UCSD-AML1 (cell line): Measurements from ENCODE around the gene CACNG8.
"Not testable (repeated sequence)": the region's sequence is repeated elsewhere in the genome, so short reads cannot be mapped to it uniquely, and the experiment has no call there.

Experiments used
- DNase-seq: peaks from one replicate; lab custom pipeline; 2025; ENCODE audit not compliant: unreplicated experiment; lab: John Stamatoyannopoulos, UW

CACNG8 gene

DNA sequence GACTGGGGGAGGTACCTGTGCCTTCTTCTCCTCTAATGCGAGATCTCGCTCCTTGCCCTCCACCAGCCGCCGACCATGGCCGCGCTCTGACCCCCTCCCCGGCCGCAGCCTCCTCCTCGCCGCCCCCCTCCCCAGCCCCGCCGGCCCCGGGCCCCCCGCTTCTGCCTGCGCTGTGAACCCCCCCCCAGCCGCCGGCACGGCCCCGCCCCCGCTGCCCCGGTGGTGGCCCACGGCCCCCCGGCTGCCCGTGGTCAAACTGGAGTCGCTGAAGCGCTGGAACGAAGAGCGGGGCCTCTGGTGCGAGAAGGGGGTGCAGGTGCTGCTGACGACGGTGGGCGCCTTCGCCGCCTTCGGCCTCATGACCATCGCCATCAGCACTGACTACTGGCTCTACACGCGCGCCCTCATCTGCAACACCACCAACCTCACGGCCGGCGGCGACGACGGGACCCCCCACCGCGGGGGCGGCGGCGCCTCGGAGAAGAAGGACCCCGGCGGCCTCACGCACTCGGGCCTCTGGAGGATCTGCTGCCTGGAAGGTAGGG, at the start of gene CACNG8:
Gene CACNG8 (plus strand): TSS at position 51 of the 545 bp plus-strand sequence.
- no peak for DNase-seq

DNA sequence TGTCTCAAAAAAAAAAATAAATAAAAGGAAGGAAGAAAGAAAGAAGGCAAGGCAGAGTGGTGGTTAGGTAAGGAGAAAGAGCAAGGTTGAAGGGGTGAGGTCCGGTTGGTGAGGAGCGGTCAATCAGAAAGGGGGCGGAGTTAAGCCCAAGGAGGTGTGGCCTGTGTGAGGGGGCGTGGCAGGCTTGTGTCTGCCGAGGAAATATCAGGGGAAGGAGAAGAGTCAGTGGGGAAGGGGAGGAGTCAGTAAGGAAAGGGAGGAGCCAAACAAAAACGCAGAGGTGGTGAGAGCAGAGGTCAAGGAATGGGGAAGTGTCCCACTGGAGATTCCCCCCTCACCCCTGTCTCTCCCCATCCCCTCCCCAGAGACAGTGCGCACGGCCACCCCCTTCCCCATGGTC, 47.7 kb upstream of the CACNG8 start:
- no peak for DNase-seq

DNA sequence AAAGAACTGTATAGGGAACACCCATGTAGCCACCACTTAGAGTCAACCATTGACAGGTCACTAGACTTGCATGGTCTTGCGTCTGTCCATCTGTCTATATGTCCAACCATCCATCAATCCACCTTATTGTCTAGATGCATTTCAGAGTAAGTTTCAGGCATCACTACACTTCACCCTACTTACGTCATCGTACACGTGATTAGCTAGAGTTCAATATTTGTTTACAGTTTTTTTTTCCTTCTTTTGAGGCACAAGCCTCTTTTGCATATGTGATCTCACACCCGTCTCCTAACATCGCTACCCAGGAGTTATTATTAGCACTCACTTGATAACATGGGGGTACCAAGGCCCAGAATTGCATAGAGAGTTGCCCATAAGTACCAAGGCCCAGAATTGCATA, 46.7 kb upstream of the CACNG8 start:
- no peak for DNase-seq

DNA sequence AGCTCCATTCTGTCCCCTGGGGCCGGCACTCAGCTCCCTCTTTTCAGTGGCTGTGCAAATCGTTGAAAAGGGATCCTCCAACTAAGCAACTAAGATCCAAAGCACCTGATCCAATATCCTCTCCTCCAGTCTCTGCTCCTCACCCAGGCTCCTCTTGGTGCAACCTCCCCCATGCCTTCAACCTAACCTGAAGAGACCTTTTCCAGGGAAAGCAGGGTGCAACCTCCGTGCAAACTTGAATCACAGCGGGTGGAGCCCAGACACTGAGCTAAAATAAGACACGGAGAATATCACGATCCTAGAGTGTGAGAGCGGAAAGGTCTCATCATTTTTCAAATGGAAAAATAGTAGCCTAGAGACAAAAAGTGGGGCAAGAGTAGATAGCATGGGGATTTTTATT, 45.4 kb upstream of the CACNG8 start:
- no peak for DNase-seq

DNA sequence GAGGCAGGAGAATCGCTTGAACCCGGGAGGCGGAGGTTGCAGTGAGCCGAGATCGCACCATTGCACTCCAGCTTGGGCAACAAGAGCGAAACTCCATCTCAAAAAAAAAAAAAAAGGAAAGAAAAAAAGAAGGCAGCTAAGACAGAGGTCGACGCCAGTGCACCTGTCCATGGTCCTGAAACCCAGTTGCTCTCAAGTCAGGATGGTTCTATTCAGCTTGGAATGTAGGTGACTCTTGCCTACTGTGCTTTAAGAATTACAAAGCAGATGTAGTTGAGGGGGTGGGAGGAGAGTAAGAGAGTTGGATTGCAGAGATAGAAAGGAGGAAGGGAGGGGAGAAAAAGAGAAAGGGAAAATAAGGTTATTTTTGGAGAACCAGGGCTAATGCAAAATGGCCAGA, 35.0 kb upstream of the CACNG8 start:
- DNase-seq = peak; percentile 38

DNA sequence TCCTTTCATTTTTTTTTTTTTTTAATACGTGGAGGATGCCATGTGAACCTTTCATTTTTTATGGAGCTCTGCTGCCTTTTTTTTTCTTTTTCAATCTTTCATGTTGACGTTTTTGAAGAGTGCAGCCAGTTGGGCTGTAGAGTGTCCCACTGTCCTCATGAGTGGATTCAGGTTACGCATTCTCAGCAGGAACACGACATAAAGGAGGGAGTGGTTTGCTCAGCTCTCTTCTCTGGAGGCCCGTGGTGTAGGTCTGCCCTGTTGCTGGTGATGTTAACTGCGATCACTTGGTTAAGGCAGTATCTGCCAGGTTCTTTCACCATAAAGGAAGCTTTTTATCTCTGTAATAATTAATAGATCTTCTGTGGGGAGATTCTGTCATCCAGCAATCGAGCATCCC, 26.7 kb upstream of the CACNG8 start:
- no peak for DNase-seq

DNA sequence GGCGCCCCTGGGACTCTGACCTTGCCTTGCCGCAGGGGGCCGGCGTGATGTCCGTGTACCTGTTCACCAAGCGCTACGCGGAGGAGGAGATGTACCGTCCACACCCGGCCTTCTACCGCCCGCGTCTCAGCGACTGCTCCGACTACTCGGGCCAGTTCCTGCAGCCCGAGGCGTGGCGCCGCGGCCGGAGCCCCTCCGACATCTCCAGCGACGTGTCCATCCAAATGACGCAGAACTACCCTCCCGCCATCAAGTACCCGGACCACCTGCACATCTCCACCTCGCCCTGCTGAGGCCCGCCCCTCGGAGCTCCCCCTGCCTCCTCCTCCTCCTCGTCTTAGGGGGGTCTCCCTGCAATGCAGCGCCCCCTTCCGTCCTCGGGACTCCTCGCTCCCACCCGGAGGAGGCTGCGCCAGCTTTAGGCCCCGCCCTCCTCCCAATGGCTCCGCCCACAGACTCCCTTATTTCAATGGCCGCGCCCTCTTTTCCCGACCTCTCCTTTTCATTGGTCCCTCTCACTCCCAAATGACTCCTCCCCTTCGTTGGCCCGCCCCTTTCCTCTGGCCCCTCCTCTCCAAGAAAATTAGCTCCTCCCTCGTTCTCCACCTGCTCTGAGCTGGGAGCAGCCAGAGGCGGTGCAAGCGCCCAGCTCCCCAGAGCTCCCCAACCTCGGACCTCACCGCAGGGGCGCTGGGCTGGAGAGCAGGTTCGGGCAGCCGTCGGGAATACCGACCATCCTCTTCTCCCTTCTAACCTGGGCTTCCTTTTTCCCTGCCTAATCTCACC, 20.5 kb upstream of the CACNG8 start:
- DNase-seq = no peak

DNA sequence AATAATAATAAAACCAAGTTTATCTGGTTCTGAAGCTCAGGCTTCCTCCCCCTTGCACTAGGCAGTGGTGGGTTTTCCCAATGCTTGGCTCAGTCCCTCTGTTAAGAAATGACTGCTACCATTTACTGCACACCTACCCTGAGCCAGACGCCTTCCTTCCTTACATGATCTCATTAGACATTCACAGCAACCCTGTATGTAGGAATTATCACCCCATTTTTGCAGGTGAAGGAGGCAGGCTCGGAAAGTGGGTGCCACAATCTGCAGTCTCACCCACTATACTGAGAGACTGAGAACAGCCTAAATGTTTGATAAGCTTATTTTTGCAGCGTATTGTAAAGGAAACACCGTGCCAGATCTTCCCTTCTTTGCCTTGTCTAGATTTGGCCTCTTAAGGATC, 18.3 kb upstream of the CACNG8 start:
- DNase-seq = no peak

DNA sequence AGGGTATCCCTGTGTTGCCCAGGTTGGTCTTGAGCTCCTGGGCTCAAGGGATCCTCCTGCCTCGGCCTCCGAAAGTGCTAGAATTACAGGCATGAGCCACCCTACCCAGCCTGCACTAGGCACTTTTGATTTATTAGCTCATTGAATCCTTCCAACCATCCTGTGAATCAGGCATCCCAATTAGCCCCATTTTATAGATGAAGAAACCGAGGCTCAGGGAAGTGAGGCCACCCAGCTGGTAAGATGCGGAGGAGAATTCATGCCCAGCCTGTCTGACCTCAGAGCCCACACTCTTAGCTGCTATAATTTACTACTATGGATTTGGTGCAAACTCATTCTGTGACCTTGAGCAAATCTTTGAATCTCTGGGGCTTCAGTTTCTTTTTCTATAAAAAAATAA, 17.8 kb upstream of the CACNG8 start:
- no peak for DNase-seq

DNA sequence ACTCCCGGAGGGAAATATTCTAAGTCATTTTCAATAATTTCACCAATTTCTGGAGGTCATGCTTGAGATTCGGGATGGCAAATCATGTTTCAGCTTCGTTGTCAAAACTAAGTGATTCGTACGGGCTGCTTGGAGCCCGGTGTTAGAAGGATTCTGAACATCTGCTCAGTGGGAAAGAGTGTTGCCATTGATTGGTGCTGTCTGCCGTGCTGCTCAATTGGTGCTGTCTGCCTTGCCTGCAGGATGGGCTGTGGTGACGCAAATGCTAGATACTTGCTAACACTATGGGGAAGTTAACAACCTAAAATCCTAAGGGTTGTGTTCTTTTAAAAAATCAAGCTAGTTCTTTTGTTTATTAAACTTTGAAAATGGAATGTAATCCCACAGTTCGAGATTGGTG, 17.3 kb upstream of the CACNG8 start:
- DNase-seq = peak; percentile 57

DNA sequence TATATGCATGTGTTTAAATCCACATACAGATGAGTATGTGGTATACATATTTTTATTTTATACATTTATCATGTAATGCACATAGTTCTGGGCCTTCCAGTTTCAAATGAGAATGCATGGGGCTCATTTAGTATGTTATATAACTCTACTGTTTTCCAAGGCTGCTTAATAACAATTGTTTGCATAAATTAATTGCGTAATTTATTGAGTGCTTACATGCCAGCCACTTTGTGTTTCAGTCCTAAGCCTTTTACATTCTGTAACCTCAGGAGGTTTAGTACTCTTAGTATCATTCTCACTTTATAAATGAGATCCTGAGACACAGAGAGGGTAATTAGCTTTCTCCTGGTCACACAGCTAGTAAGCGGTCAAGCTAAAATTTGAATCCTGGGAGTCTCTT, 16.7 kb upstream of the CACNG8 start:
- DNase-seq = no peak

DNA sequence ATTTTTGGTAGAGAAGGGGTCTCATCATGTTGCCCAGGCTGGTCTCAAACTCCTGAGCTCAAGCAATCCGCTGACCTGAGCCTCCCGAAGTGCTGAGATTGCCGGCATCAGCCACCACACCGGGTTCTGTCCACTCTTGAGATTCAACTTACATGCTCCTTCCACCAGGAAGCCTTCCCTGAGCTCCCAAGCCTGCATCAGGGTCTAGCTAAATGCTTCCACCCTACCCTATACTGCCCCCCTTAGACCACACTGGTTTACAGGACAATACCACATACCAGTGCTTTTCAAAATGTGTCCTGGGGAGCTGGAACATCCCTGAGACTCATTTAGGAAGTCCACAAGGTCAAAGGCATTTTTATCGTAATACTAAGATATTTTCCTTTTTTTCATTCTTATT, 15.1 kb upstream of the CACNG8 start:
- peak; percentile 20 for DNase-seq

DNA sequence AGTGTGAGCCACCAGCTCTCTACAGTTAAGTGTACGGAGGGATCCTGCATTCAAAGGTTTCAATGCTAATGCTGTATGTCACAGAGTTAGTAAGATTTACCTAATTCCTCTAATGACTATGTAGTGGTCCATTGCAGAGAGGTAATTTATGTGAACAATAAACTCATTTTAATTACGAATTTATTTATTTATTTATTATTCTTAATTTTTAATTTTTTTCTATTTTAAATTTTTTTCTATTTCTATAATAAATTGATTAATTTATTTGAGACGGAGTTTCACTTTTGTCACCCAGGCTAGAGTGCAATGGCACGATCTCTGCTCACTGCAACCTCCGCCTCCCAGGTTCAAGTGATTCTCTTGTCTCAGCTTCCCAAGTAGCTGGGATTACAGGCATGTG, 14.1 kb upstream of the CACNG8 start:
- DNase-seq = not testable (repeated sequence)

DNA sequence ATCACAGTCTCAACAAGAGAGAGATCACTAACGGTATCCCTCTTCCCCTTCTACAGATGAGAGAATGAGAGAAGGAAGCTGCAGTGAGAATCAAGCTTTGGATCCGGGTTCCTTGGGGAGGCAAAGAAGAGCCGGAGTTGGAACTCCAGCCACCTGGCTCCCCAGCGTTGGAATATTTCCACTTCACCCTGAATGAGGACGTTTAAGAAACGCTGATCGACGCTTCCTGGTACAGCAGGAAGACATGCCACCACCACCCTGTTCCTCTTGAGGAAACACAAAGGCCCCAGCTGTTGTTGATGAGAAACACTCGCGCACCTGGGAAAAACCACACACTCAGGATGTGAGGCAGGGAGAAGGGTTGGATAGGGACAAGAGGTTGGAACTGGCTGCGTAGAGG, 11.3 kb upstream of the CACNG8 start:
- DNase-seq = peak; percentile 26

DNA sequence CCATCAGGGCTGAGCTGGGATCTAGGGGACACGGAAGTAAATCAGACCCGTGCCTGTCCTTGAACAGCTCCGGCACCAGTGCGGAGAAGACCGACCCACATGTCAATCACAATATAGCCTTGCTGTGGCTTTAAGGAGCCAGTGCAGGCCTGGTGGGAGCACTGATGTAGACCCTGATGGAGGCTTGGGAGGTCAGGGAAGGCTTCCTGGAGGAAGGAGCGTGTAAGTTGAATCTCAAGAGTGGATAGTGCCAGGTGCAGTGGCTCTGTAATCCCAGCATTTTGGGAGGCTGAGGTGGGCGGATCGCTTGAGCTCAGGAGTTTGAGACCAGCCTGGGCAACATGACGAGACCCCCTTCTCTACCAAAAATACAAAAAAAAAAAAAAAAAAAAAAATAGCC, 10.8 kb upstream of the CACNG8 start:
- DNase-seq = no peak

DNA sequence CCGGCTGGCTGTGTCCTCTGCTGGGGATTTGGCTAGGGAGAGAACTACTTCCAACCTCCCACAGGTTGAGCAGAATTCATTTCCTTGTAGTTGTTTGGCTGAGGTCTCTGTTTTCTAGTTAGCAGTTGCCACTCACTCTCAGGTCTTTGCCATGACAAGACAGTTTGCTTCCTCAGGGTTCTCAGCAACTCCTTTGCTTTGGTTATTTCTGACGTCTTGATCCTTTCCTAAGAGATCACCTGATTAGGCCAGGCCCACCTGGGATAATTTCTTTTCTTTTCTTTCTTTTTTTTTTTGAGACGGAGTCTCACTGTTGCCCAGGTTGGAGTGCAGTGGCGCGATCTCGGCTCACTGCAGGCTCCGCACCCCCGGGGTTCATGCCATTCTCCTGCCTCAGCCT, 9.4 kb upstream of the CACNG8 start:
- no peak for DNase-seq

DNA sequence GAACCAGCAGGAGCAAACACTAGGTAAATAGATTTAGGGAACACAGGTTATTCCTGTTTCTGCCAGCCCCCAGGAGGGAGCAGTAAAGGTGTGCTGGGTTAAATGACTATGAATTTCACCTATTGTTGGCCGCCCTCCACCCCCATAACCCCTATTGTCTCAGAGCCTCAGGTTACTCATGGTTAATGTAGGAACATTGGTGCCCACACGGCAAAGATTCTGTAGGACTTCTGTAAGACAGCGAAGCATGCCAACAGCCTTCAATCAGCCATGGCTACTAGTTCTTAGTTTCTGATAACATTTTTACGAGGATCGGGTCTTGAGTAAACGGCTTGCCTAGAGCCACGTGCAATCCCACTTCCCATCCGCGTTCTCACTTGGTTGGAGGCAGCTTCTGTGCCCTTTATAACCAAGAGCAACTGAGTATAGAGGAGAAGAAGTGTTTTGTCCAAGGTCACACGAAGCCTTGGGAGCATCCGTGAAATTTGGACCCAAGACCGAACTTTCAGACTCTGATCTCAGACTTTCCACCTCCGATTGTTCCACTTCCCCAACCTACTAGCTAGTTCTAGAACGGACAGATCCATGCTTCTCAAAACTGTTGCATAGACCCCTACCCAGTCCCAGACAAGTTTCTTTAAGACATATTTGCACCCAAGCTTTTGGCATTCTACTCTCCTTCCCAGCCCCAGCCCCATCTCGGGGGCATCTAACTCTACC, 5.1 kb upstream of the CACNG8 start:
- no peak for DNase-seq

DNA sequence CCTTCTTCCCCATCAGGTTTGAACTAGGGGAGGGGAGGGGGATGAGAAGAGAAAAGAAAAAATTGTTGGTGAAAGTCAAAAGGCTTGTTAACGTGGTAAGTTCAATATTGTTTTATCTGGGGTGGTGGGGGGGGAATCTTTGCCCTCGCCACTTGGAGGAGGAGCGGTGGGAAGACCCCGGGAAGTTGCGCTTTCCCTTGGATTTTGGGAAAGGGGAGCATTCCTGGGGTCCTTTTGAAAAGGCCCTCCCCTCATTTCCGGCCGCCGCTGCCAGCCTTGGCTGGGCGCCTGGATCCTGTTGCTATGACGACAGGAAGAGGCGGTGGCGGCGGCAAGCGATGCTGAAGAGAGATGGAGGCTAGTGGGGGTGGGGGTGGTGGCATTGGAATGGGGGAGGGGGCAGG, 4.6 kb upstream of the CACNG8 start:
- DNase-seq = no peak

DNA sequence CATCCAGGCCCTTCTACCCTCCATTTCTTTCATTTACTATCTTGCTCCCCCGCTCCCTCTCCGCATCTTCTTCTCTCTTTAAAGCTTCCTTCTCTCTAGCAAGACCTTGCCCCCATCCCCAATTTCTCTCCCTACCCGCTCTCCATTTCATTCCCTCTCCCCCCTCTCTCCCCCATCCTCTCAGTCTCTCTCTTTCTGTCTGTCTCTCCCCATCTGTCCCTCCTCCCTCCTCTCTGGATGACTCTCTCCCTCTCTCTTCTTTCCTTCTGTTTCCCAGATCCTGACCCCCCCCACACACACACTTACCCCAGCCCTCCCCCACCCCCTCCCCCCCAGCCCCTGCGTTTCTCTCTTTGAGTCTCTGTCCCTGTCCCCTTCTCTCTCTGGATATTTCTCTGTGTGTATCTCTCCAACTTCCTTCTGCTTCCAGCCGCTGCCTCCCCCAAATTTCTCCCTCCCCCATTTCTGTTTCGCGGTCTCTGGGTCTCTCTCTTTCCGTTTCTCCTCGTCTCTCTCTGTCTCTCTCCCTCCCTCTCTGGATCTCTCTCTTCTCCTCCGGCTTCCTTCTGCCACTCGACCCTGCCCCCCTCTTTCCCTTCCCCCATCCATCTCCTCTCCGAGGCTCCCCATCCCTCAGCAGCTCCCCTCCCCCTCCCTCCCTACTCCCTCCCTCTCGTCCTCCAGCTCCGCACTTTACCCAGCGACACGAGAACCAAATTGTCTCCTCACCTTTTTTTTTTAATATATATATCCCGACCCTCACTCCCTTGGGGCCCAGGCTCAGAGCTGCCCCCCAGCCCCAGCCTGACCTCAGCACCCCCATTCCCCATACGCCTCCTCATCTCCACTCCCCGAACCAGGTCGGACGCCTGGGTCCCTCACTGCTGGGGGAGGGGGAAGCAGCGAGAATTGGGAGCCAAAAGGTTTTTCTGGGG, 3.6 kb upstream of the CACNG8 start:
- peak; percentile 43 for DNase-seq

DNA sequence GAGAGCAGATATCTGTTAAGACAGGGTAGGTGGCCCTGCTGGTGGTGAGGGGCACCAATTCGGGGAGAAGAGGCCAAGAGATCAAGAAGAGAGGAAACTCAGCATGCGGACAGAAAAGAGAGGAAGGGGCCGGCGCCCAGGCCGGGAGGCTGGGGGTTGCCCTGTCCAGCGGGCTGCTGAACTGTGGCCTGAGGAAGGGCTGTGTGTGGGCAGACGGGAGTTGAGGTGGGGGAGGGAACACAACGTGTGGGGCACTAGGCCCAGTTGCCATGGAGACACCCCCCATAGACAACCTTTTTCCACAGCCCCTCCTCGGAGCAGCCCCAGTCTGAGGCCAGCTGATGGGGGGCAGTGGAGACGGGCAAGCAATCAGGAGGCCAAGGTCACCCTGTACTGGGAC, 2.5 kb upstream of the CACNG8 start:
- DNase-seq = peak; percentile 36

DNA sequence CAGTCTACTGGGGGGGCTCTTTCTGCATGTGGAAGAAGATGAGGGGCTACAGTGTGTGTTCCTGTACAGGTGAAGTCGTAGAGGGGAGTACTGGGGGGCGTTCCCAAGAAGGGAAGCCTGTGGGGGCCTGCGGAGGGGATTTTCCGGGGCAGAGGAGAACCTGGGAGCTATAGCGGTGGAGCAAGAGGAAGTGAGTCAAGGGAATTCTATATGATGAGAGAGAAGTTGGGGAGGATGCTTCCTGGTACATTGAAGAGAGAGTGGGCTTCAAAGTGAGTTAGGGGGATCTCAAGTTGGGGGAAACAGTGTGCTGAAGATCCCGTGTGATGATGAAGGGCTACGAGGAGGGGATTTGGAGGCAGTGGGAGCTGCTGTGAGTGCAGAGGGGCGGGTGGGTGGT, 1.9 kb upstream of the CACNG8 start:
- peak; percentile 34 for DNase-seq
